Keratinocyte (primary cell): ENCODE results near the gene MOCS1. TPM values are rescaled to one million over a fixed set of nuclear protein-coding genes. Genes with fewer than 3 reads are reported as not detected.
A peak's percentile ranks its signal among the peaks of the same experiment; 100 is the strongest.

Source experiments
- DNase-seq: peaks from one replicate; pipeline ENCODE4 v3.0.0-alpha.2; 2011; ENCODE audit warnings: low read depth, missing footprints, low spot score
- FAIRE-seq: peaks from 2 replicates; lab custom pipeline; 2011; peaks lifted over from hg19 to GRCh38; lab: Jason Lieb, UNC
- H2AFZ ChIP-seq: 2 replicates; pipeline ENCODE4 v1.6.0; 2012; ENCODE audit warnings: low read length, control low read depth, inconsistent platforms; ENCODE audit not compliant: control insufficient read depth
- H3K27ac ChIP-seq: 2 replicates; pipeline ENCODE4 v1.5.1; 2011; ENCODE audit warnings: low read length; ENCODE audit not compliant: control insufficient read depth, insufficient read depth
- H3K27me3 ChIP-seq: 3 replicates; pipeline ENCODE4 v1.6.0; 2011; ENCODE audit warnings: low read length; ENCODE audit not compliant: control insufficient read depth, insufficient read depth; ENCODE audit errors: extremely low read depth
- H3K36me3 ChIP-seq, 2 experiments: 2 replicates in 1 of 2; 3 replicates in 1 of 2; pipeline ENCODE4 v1.5.1; 2011; ENCODE audit warnings: low read length in 2 of 2, mild to moderate bottlenecking in 1 of 2; ENCODE audit not compliant: control insufficient read depth in 2 of 2, insufficient read depth in 2 of 2; ENCODE audit errors: extremely low read depth in 1 of 2
- H3K4me1 ChIP-seq: 3 replicates; pipeline ENCODE4 v1.5.1; 2011; ENCODE audit warnings: low read length; ENCODE audit not compliant: control insufficient read depth, insufficient read depth; ENCODE audit errors: extremely low read depth
- H3K4me2 ChIP-seq: 3 replicates; pipeline ENCODE4 v1.6.0; 2011; ENCODE audit warnings: low read depth, low read length; ENCODE audit not compliant: control insufficient read depth, insufficient read depth; ENCODE audit errors: extremely low read depth
- H3K4me3 ChIP-seq, 3 experiments: fragments of 200-600 bp in 1 of 3; sonication (generic) in 1 of 3; 2 replicates in 2 of 3; 3 replicates in 1 of 3; pipeline ENCODE4 v1.5.1; 2011 to 2016; ENCODE audit warnings: low read length in 3 of 3, mild to moderate bottlenecking in 3 of 3, control low read depth in 2 of 3, inconsistent platforms in 1 of 3, low read depth in 1 of 3, mixed read lengths in 1 of 3, mixed run types in 1 of 3, moderate library complexity in 1 of 3; ENCODE audit not compliant: control insufficient read depth in 2 of 3, insufficient read depth in 2 of 3; ENCODE audit errors: extremely low read depth in 1 of 3
- H3K79me2 ChIP-seq: 2 replicates; pipeline ENCODE4 v1.6.0; 2012; ENCODE audit warnings: low read length; ENCODE audit not compliant: control insufficient read depth, insufficient read depth
- H3K9ac ChIP-seq: 3 replicates; pipeline ENCODE4 v1.6.0; 2011; ENCODE audit warnings: low read length; ENCODE audit not compliant: control insufficient read depth, insufficient read depth; ENCODE audit errors: extremely low read depth
- H3K9me1 ChIP-seq: 3 replicates; pipeline ENCODE4 v1.6.0; 2011; ENCODE audit warnings: low read length; ENCODE audit not compliant: control insufficient read depth, insufficient read depth; ENCODE audit errors: extremely low read depth
- H3K9me3 ChIP-seq: 2 replicates; pipeline ENCODE4 v1.5.1; 2012; ENCODE audit warnings: low read depth, low read length; ENCODE audit not compliant: control insufficient read depth
- H4K20me1 ChIP-seq: 3 replicates; pipeline ENCODE4 v1.6.0; 2011; ENCODE audit warnings: low read length; ENCODE audit not compliant: control insufficient read depth, insufficient read depth; ENCODE audit errors: extremely low read depth
- EZH2 ChIP-seq: IDR thresholded peaks from one replicate; pipeline ENCODE4 v1.6.1; 2012; ENCODE audit warnings: inconsistent platforms, mild to moderate bottlenecking, low read length, moderate library complexity
- dilution Hi-C: fragments of 300-500 bp; cut with MboI; formaldehyde crosslinking; loops from one replicate; pipeline ENCODE4 v1.7.0; 2020; ENCODE audit warnings: low sequenced_read_pairs; ENCODE audit not compliant: extremely low pct_ligation_motif_present
- polyA plus RNA-seq, 5 experiments: library from polyadenylated mRNA; depleted of rRNA in 3 of 5; stranded (reverse) in 3 of 5; stranded (forward) in 1 of 5; unstranded in 1 of 5; fragments of >200 nt; gene quantifications; 1 replicate in 1 of 5; 2 replicates in 3 of 5; 3 replicates in 1 of 5; pipeline versions ENCODE4 v1.2.1 to v1.2.3, GENCODE V29; 2011 to 2012; ENCODE audit warnings: missing spikeins in 2 of 5, low read depth in 1 of 5, low replicate concordance in 1 of 5
- TF ChIP-seq, protein P1 (sequence below), 3 experiments: IDR thresholded peaks in 1 of 3; conservative IDR thresholded peaks in 1 of 3; optimal IDR thresholded peaks in 1 of 3; 2 replicates in 2 of 3; 3 replicates in 1 of 3; pipeline versions ENCODE3 to v1.5.1; 2011; ENCODE audit warnings: low read length in 3 of 3, mild to moderate bottlenecking in 3 of 3, moderate library complexity in 2 of 3, control low read depth in 1 of 3, inconsistent platforms in 1 of 3; ENCODE audit not compliant: insufficient read depth in 2 of 3; ENCODE audit errors: extremely low read depth in 1 of 3

Gene MOCS1
- polyA plus RNA-seq, 1 donor (not counting 4 experiments of a cell fraction or from before 2014, with no cell fraction given) = 2.2 TPM

DNA sequence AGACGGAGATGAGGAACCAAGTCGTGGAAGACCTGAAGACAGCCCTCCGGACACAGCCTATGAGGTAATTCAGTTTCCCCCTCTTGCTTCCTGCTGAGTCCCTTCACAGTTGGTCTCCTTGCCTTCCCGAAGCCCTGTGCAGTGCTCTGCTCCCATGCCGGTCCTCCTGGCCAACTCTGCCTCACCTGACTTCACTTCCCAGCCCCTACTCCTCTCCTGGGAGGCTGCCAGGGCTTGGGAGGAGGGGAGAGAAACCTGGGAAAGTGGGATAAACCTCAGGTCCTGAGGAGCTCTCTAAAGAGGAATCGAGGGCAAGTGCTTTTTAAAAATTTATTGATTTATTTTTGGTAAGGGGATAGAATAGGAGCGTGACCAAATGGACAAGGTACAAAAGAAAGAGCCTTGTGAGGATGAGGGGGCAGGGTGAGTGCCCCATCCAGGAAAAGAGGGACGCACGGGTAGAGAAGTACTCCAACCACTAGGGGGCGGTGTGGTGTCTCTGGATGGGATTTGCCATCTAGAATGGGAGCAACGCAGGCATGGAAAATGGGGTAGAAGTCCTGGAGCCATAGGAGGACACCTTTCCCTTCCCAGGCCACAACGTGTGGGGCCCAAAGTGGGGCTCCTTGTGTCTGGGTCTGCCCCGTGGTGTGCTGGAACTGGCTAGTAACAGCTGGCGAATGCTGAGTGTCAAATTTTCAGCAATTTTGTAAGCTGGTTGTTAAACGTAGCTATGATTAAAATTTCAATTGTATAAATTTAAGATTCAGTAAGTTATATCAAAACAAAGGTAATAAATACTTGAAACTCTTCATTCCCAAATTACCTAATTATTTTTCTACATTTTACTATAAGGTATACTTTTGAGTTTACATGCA, 69.0 kb downstream of the MOCS1 start:
- Histone ChIP-seq H3K27ac (no peak overlapping the region), H3K79me2 (no peaks in the 10 kb centered on the region), H3K27me3 (no peaks in the 10 kb centered on the region), H3K9me3 (no peaks in the 10 kb centered on the region), H3K4me2 (no peak overlapping the region), H4K20me1 (no peaks in the 10 kb centered on the region), H3K9me1 (no peaks in the 10 kb centered on the region), H3K4me3 (no peak overlapping the region), H2AFZ (no peak overlapping the region), H3K36me3 (no peaks in the 10 kb centered on the region), H3K4me1 (no peaks in the 10 kb centered on the region), H3K9ac (no peak overlapping the region)
- dilution Hi-C loops = no loop called here
- DNase-seq = no peak
- no peak for FAIRE-seq
- TF ChIP-seq, protein P1, sequence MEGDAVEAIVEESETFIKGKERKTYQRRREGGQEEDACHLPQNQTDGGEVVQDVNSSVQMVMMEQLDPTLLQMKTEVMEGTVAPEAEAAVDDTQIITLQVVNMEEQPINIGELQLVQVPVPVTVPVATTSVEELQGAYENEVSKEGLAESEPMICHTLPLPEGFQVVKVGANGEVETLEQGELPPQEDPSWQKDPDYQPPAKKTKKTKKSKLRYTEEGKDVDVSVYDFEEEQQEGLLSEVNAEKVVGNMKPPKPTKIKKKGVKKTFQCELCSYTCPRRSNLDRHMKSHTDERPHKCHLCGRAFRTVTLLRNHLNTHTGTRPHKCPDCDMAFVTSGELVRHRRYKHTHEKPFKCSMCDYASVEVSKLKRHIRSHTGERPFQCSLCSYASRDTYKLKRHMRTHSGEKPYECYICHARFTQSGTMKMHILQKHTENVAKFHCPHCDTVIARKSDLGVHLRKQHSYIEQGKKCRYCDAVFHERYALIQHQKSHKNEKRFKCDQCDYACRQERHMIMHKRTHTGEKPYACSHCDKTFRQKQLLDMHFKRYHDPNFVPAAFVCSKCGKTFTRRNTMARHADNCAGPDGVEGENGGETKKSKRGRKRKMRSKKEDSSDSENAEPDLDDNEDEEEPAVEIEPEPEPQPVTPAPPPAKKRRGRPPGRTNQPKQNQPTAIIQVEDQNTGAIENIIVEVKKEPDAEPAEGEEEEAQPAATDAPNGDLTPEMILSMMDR (optimal IDR thresholded peaks at IDR 0.05 in 1 of 3, IDR thresholded peaks at IDR 0.05 in 1 of 3, conservative IDR thresholded peaks at IDR 0.05 in 1 of 3; ENCODE audit: extremely low read depth in 1 of 3, insufficient read depth in 2 of 3, low read length in 3 of 3) = peak; percentile 60 to 79 (median 73)
- no peak for TF ChIP-seq EZH2

DNA sequence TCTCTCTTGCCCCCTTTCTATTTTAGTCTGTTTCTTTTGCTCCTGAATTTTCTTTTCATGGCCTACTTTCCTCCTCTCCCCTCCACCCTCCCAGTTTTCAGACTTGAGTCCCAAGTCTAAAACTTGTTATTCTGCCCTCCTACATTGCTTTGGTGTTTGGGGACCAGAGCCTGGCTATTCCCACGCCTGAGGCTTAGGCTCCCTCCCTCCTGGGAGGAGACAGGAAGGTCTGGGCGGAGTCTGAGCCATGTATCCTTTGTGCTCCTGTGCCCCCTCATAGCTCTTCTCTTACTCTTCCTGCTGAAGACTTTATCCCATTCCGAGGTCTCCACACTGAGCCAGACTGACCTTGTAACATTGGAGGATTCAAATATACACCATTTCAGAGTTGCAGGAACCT, 72.6 kb downstream of the MOCS1 start:
- no peaks in the 10 kb centered on the region for H3K27me3 ChIP-seq
- H3K9me1 ChIP-seq = no peaks in the 10 kb centered on the region
- H2AFZ ChIP-seq = no peak overlapping the region
- no peak overlapping the region for H3K4me3 ChIP-seq
- H3K27ac ChIP-seq = no peak overlapping the region
- H3K36me3 ChIP-seq = no peaks in the 10 kb centered on the region
- no peaks in the 10 kb centered on the region for H3K79me2 ChIP-seq
- H3K4me1 ChIP-seq = no peaks in the 10 kb centered on the region
- no peaks in the 10 kb centered on the region for H3K9me3 ChIP-seq
- no peak overlapping the region for H3K4me2 ChIP-seq
- dilution Hi-C loops = no loop called here
- no peak for FAIRE-seq
- no peak overlapping the region for H3K9ac ChIP-seq
- TF ChIP-seq, protein P1 (optimal IDR thresholded peaks at IDR 0.05 in 1 of 3, IDR thresholded peaks at IDR 0.05 in 1 of 3, conservative IDR thresholded peaks at IDR 0.05 in 1 of 3; ENCODE audit: extremely low read depth in 1 of 3, insufficient read depth in 2 of 3, low read length in 3 of 3) = no peak
- TF ChIP-seq EZH2 = no peak
- no peak for DNase-seq
- no peaks in the 10 kb centered on the region for H4K20me1 ChIP-seq
